Dendritic cell treated with granulocyte-macrophage colony-stimulating factor and Interleukin-4, amounts not matched to agents 40 ng/mL and 50 ng/mL, for 4 days (primary cell): ENCODE results near the gene FGF12.

Experiments used
- H3K27ac Mint-ChIP-seq: one replicate; pipeline ENCODE4 v1.8.0; 2022; ENCODE audit warnings: mild to moderate bottlenecking, mixed read lengths
- H3K27me3 Mint-ChIP-seq: one replicate; pipeline ENCODE4 v1.8.0; 2022; ENCODE audit warnings: mild to moderate bottlenecking, mixed read lengths
- H3K36me3 Mint-ChIP-seq: one replicate; pipeline ENCODE4 v1.8.0; 2022; ENCODE audit warnings: low read depth, mixed read lengths
- H3K4me1 Mint-ChIP-seq: one replicate; pipeline ENCODE4 v1.8.0; 2022; ENCODE audit warnings: low read depth, mixed read lengths
- H3K4me3 Mint-ChIP-seq: one replicate; pipeline ENCODE4 v1.8.0; 2022; ENCODE audit warnings: mild to moderate bottlenecking, moderate library complexity, mixed read lengths
- H3K9me3 Mint-ChIP-seq: one replicate; pipeline ENCODE4 v1.8.0; 2022; ENCODE audit warnings: mixed read lengths
- intact Hi-C: fragments of 100-400 bp; cut with micrococcal nuclease; formaldehyde crosslinking; loops from one replicate; pipeline ENCODE4 v1.15.0; 2022

FGF12 gene

GRCh38 chr3:192237992-192238608 lies 489.2 kb downstream of the FGF12 start:
- Mint-ChIP-seq H3K4me3 (no peak overlapping the region), H3K4me1 (no peaks in the 10 kb centered on the region)

GRCh38 chr3:192229866-192230265 lies 497.5 kb downstream of the FGF12 start:
- Mint-ChIP-seq H3K4me3 (no peak overlapping the region), H3K27ac (no peak overlapping the region), H3K9me3 (no peaks in the 10 kb centered on the region), H3K36me3 (no peaks in the 10 kb centered on the region), H3K27me3 (no peaks in the 10 kb centered on the region), H3K4me1 (no peaks in the 10 kb centered on the region)
- intact Hi-C loops = no loop called here

More at GRCh38 chr3:192237992-192238608, 489.2 kb downstream of the FGF12 start:
- Mint-ChIP-seq H3K9me3 (peaks cover 25% of the 10 kb centered on the region), H3K27ac (no peak overlapping the region), H3K36me3 (no peaks in the 10 kb centered on the region), H3K27me3 (no peaks in the 10 kb centered on the region)
- intact Hi-C loops = no loop called here

DNA sequence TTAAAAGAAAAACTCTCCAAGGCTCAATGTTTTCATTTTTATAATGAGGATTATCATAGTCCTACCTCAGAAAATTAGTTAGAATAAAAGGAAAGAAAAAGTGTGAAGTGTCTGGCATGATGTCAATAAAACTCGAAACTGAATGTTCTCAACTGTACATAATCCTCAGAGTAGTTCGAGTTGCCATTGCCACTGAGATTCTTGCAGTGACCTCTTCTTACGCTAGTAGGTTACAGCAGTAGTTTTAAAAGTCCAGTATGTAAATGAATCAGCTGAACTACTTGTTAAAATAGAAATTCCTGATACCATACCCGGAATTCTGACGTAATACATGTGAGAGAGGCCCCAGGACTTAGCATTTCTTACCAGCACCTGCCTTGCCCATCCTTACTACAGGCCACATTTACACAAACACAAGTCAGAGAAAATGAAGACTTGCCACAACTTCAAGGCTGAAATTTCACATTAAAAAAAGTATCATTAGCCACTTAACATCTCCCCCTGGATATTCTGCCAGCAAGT lies 502.6 kb downstream of the FGF12 start:
- Mint-ChIP-seq H3K4me3 (no peak overlapping the region), H3K36me3 (no peaks in the 10 kb centered on the region), H3K27me3 (no peaks in the 10 kb centered on the region), H3K9me3 (peaks cover 9% of the 10 kb centered on the region), H3K4me1 (no peaks in the 10 kb centered on the region), H3K27ac (no peak overlapping the region)
- intact Hi-C loops = no loop called here

- no peak overlapping the region for H3K27ac Mint-ChIP-seq
- H3K4me3 Mint-ChIP-seq = no peak overlapping the region
- H3K27me3 Mint-ChIP-seq = no peaks in the 10 kb centered on the region
- intact Hi-C loops = no loop called here
- peaks cover 9% of the 10 kb centered on the region for H3K9me3 Mint-ChIP-seq
- H3K36me3 Mint-ChIP-seq = no peaks in the 10 kb centered on the region
- H3K4me1 Mint-ChIP-seq = no peaks in the 10 kb centered on the region
These were observed 503.5 kb downstream of the FGF12 start for GRCh38 chr3:192223815-192224214.

DNA sequence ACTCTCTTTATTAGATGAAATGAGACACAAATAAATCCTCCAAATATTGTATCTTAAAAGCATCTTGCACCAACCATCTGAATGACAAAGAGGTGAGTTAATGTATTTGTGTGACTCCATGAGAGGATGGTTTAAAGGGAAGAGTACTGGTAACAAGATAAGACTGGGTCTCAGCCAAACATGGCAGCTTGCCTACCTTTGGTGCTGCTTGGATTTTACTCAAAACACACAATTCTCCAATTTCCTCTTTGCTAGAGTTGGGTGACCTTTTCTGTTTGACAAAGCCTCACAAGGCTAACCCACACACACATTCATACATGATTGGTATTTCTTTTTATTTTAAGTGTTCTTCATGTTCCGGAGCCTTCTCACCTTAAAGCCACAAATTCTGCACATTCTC lies 506.4 kb downstream of the FGF12 start:
- Mint-ChIP-seq H3K36me3 (no peaks in the 10 kb centered on the region), H3K27me3 (no peaks in the 10 kb centered on the region), H3K4me1 (no peaks in the 10 kb centered on the region), H3K27ac (no peak overlapping the region), H3K9me3 (peaks cover 9% of the 10 kb centered on the region), H3K4me3 (no peak overlapping the region)
- intact Hi-C loops = no loop called here

GRCh38 chr3:192219926-192220325 lies 507.4 kb downstream of the FGF12 start:
- Mint-ChIP-seq H3K27me3 (no peaks in the 10 kb centered on the region), H3K27ac (no peak overlapping the region), H3K9me3 (peaks cover 9% of the 10 kb centered on the region), H3K4me1 (no peaks in the 10 kb centered on the region), H3K4me3 (no peak overlapping the region), H3K36me3 (no peaks in the 10 kb centered on the region)
- intact Hi-C loops = no loop called here

- H3K4me1 Mint-ChIP-seq = no peaks in the 10 kb centered on the region
- H3K27ac Mint-ChIP-seq = no peak overlapping the region
- intact Hi-C loops = no loop called here
- no peak overlapping the region for H3K4me3 Mint-ChIP-seq
- no peaks in the 10 kb centered on the region for H3K36me3 Mint-ChIP-seq
- no peaks in the 10 kb centered on the region for H3K27me3 Mint-ChIP-seq
- H3K9me3 Mint-ChIP-seq = peaks cover 9% of the 10 kb centered on the region
These were observed 511.3 kb downstream of the FGF12 start for GRCh38 chr3:192216067-192216466.

DNA sequence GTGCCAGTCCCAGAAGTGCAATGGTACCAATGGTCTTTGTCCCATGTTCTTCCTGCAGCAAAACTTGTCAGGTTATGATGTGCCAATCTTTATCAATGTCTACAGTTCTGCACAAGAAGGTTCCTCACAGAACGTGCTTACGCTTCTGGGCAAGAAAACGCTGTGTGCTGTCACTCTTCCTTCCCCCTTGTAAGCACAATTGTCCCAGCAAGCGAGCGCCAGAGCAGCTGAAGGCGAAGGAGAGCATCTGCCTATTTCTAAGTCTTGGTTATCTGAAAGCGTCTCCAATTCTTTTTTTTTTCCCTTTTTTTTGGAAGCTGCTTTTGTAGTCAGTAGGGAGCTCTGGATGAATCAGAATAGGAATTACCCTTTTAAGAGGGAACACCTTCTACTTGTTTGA lies 514.4 kb downstream of the FGF12 start:
- no peaks in the 10 kb centered on the region for H3K4me1 Mint-ChIP-seq

GRCh38 chr3:192212335-192212734 lies 515.0 kb downstream of the FGF12 start:
- no peak overlapping the region for H3K4me3 Mint-ChIP-seq
- H3K4me1 Mint-ChIP-seq = no peaks in the 10 kb centered on the region
- intact Hi-C loops = no loop called here
- H3K27me3 Mint-ChIP-seq = no peaks in the 10 kb centered on the region
- no peak overlapping the region for H3K27ac Mint-ChIP-seq
- H3K9me3 Mint-ChIP-seq = no peaks in the 10 kb centered on the region
- H3K36me3 Mint-ChIP-seq = no peaks in the 10 kb centered on the region

More for the DNA sequence above, 514.4 kb downstream of the FGF12 start:
- Mint-ChIP-seq H3K27me3 (no peaks in the 10 kb centered on the region), H3K4me3 (no peak overlapping the region), H3K9me3 (no peaks in the 10 kb centered on the region), H3K27ac (no peak overlapping the region), H3K36me3 (no peaks in the 10 kb centered on the region)
- intact Hi-C loops = no loop called here

DNA sequence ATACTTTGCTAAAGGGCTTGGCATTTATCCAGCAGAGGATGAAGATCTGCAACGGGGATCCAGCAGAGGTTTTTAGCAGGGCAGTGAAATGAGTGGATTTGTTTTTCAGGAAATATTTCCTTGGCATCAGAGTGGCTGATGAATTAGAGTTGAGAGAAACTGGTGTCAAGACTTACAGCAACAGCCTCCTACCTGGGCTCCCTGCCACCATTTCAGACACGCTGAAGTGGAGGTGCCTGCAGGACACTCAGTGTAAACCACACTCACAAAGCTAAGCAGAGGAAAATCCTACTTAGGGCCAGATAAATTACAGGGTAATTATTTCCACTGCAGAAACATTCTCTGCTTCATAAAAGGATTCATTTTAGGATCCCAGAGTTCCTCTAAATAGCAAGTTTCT lies 519.7 kb downstream of the FGF12 start:
- intact Hi-C loops = no loop called here
- Mint-ChIP-seq H3K27ac (no peak overlapping the region), H3K9me3 (no peaks in the 10 kb centered on the region), H3K4me1 (no peaks in the 10 kb centered on the region), H3K36me3 (no peaks in the 10 kb centered on the region), H3K27me3 (no peaks in the 10 kb centered on the region), H3K4me3 (no peak overlapping the region)

DNA sequence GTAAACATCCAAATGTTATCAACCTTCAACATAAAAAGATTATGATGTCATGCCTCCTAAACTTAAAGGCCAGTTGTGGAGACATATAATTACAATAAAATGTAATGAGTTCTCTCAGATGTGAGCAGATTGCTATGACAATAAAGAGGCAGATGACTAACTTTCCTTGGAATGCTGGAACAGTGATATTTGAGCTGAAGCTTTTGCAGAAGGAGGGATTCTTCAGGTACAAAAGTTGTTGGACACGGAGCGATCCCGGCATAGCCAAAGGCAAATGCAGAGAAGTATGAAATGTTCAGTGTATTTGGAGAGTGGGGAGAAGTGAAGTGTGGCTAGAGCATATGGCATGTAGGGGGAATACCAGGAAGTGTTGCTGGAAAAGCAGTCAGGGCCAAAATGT lies 520.1 kb downstream of the FGF12 start:
- H3K4me3 Mint-ChIP-seq = no peak overlapping the region
- no peak overlapping the region for H3K27ac Mint-ChIP-seq
- intact Hi-C loops = no loop called here
- H3K27me3 Mint-ChIP-seq = no peaks in the 10 kb centered on the region
- no peaks in the 10 kb centered on the region for H3K9me3 Mint-ChIP-seq
- H3K36me3 Mint-ChIP-seq = no peaks in the 10 kb centered on the region
- no peaks in the 10 kb centered on the region for H3K4me1 Mint-ChIP-seq

DNA sequence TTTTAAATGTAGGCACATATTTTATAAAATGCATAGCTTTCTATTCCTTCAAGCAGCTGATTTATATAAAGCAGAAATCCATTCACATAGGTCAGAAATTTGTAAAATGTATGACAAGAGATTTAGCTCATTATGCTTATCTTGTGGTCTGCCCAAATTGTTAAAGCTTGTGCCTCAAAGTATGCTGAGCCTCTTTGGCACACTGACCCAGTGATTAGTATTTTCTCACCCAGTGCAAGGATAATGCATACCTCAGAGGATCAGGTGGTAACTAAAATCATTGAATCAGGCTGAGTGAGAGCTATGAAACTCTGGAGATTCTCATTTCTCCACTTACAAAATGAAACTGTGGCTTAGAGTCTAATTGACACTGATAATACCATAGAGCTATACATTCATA lies 533.3 kb downstream of the FGF12 start:
- Mint-ChIP-seq H3K27ac (no peak overlapping the region), H3K9me3 (no peaks in the 10 kb centered on the region), H3K27me3 (no peaks in the 10 kb centered on the region), H3K4me3 (no peak overlapping the region), H3K36me3 (no peaks in the 10 kb centered on the region), H3K4me1 (no peaks in the 10 kb centered on the region)
- intact Hi-C loops = no loop called here

GRCh38 chr3:192188218-192188835 lies 539.0 kb downstream of the FGF12 start:
- intact Hi-C loops = loop anchor here (2.0 to 5.0 kb wide), 2 partner anchors 234 to 256 kb away; no protein-coding TSS in a partner anchor

DNA sequence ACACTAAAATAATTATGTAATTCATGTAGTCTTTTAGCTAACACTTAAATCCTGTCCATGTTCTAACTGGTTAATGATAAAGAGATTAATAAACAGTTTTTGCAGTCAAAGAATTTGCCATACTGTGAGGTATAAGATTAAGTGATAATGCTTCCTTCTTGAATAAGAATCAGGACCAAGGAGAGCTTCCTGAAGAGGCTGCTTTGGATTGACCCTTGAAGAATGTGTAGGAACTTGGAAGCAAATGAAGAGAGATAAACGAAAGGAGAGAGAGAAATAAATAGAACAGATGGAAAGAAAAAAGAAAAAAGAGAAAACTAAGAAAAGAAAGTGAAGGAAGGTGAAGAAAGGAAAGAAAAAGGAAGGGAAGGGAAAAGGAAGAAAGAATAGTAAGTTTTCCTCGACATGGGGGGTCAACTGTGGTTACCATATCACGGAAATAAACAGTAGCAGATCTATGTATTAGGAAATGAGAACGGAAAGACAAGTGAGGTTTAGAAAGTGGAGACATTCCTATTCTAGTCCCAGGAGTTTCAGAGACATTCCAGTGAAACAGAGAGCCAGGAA lies 539.8 kb downstream of the FGF12 start:
- no peaks in the 10 kb centered on the region for H3K9me3 Mint-ChIP-seq
- H3K27me3 Mint-ChIP-seq = no peaks in the 10 kb centered on the region
- no peaks in the 10 kb centered on the region for H3K4me1 Mint-ChIP-seq
- H3K27ac Mint-ChIP-seq = no peak overlapping the region
- no peaks in the 10 kb centered on the region for H3K36me3 Mint-ChIP-seq
- intact Hi-C loops = loop anchor here (2.0 to 5.0 kb wide), 2 partner anchors 235 to 257 kb away; no protein-coding TSS in a partner anchor
- no peak overlapping the region for H3K4me3 Mint-ChIP-seq

More at GRCh38 chr3:192188218-192188835, 539.0 kb downstream of the FGF12 start:
- Mint-ChIP-seq H3K36me3 (no peaks in the 10 kb centered on the region), H3K9me3 (no peaks in the 10 kb centered on the region), H3K4me1 (no peaks in the 10 kb centered on the region), H3K4me3 (no peak overlapping the region), H3K27ac (no peak overlapping the region), H3K27me3 (no peaks in the 10 kb centered on the region)
